ENCODE data around the gene RCSD1.

DNA sequence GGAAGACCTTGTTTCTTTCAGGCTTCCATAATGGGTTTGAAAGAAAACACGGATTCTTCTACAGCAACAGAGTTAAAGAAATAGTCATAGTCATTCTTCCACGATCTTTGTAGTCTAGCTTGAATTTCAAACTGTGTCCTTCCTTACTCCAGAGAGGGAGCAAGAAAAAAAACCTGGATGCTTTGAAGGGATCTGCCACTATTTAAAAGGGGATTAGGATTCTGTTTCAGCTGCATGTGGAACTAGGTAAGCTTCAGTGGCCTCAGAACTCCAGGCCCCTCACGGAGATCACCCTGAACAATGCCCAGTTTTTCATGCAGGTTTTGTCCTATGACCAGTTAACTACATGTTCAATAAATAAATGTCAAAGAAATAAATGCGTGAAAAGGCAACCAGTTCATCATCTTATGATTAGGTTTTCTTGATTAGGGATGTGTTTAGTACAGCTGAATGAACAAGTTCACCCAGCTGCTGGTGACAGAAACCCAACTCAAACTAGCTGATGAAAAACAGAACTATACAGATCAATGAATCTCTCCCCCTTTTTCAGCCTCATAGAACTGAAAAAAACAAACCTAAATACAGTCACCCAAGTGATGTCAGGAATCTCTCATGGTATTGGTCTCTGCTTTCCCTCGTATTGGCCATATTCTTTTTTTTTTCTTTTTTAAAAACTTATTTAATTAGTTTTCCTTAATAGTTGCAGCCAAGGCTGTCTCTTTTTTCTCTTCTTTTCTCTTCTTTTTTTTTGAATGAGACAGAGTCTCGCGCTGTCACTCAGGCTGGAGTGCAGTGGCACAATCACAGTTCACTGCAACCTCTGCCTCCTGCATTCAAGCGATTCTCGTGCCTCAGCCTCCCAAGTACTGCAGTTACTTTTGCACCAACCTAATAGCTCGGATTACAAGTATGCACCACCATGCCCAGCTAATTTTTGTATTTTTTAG, 77.2 kb downstream of the RCSD1 start:
- TF ChIP-seq, protein P1, sequence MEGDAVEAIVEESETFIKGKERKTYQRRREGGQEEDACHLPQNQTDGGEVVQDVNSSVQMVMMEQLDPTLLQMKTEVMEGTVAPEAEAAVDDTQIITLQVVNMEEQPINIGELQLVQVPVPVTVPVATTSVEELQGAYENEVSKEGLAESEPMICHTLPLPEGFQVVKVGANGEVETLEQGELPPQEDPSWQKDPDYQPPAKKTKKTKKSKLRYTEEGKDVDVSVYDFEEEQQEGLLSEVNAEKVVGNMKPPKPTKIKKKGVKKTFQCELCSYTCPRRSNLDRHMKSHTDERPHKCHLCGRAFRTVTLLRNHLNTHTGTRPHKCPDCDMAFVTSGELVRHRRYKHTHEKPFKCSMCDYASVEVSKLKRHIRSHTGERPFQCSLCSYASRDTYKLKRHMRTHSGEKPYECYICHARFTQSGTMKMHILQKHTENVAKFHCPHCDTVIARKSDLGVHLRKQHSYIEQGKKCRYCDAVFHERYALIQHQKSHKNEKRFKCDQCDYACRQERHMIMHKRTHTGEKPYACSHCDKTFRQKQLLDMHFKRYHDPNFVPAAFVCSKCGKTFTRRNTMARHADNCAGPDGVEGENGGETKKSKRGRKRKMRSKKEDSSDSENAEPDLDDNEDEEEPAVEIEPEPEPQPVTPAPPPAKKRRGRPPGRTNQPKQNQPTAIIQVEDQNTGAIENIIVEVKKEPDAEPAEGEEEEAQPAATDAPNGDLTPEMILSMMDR (conservative IDR thresholded peaks at IDR 0.05; ENCODE audit: low read depth, low read length), result no peak
- TF ChIP-seq EZH2 (IDR thresholded peaks at IDR 0.05; ENCODE audit: borderline replicate concordance, low read depth, low read length, poor library complexity, severe bottlenecking), result no peak

Measured in A673 (cell line).